H9 (cell line): Measurements from ENCODE around the gene ACTN1. TPM values are rescaled to one million over a fixed set of nuclear protein-coding genes. Genes with fewer than 3 reads are reported as not detected.

Experiments
- DNase-seq: peaks from one replicate; pipeline ENCODE4 v3.0.0-alpha.2; 2017
- H2AFZ ChIP-seq: one replicate; pipeline ENCODE4 v1.6.1; 2013; ENCODE audit warnings: mild to moderate bottlenecking, low read length, control low read depth, moderate library complexity
- H2AK5ac ChIP-seq: 2 replicates; pipeline ENCODE4 v1.6.1; 2013; ENCODE audit warnings: low read length, control low read depth, mixed read lengths; ENCODE audit not compliant: insufficient read length
- H2BK120ac ChIP-seq: one replicate; pipeline ENCODE4 v1.6.1; 2013; ENCODE audit warnings: low read depth, mild to moderate bottlenecking, low read length, control low read depth, inconsistent platforms; ENCODE audit not compliant: poor library complexity, severe bottlenecking
- H2BK12ac ChIP-seq: 2 replicates; pipeline ENCODE4 v1.6.1; 2013; ENCODE audit warnings: low read length, control low read depth, mixed read lengths, low read depth; ENCODE audit not compliant: insufficient read length
- H2BK15ac ChIP-seq: 2 replicates; pipeline ENCODE4 v1.6.1; 2013; ENCODE audit warnings: low read depth, low read length, control low read depth
- H2BK20ac ChIP-seq: one replicate; pipeline ENCODE4 v1.6.1; 2013; ENCODE audit warnings: low read depth, mild to moderate bottlenecking, low read length, control low read depth, inconsistent platforms; ENCODE audit not compliant: poor library complexity, severe bottlenecking
- H2BK5ac ChIP-seq: 2 replicates; pipeline ENCODE4 v1.6.1; 2013; ENCODE audit warnings: low read length, control low read depth, mixed read lengths; ENCODE audit not compliant: insufficient read length
- H3K14ac ChIP-seq: 2 replicates; pipeline ENCODE4 v1.6.1; 2013; ENCODE audit warnings: low read length, control low read depth; ENCODE audit not compliant: insufficient read depth
- H3K18ac ChIP-seq: 2 replicates; pipeline ENCODE4 v1.6.1; 2013; ENCODE audit warnings: low read depth, mild to moderate bottlenecking, mixed read lengths, low read length, control low read depth; ENCODE audit not compliant: insufficient read length
- H3K23ac ChIP-seq: 2 replicates; pipeline ENCODE4 v1.6.1; 2013; ENCODE audit warnings: low read length, control low read depth, mixed read lengths, low read depth; ENCODE audit not compliant: insufficient read length
- H3K23me2 ChIP-seq: 2 replicates; pipeline ENCODE4 v1.6.1; 2013; ENCODE audit warnings: low read depth, mild to moderate bottlenecking, mixed read lengths, low read length, control low read depth; ENCODE audit not compliant: insufficient read length, poor library complexity, severe bottlenecking
- H3K27ac ChIP-seq: 2 replicates; pipeline ENCODE4 v1.5.1; 2013; ENCODE audit warnings: low read length, control low read depth, mixed read lengths, low read depth; ENCODE audit not compliant: insufficient read length
- H3K27me3 ChIP-seq: 2 replicates; pipeline ENCODE4 v1.6.1; 2013; ENCODE audit warnings: low read length, control low read depth, inconsistent platforms; ENCODE audit not compliant: insufficient read depth
- H3K4ac ChIP-seq: 2 replicates; pipeline ENCODE4 v1.6.1; 2013; ENCODE audit warnings: low read depth, mild to moderate bottlenecking, control low read depth, inconsistent platforms, low read length, moderate library complexity
- H3K4me1 ChIP-seq: 2 replicates; pipeline ENCODE4 v1.6.1; 2013; ENCODE audit warnings: low read length, control low read depth, inconsistent platforms; ENCODE audit not compliant: insufficient read depth
- H3K4me2 ChIP-seq: 2 replicates; pipeline ENCODE4 v1.6.1; 2013; ENCODE audit warnings: low read length, control low read depth, mixed read lengths; ENCODE audit not compliant: insufficient read length, insufficient read depth
- H3K56ac ChIP-seq: 2 replicates; pipeline ENCODE4 v1.6.1; 2013; ENCODE audit warnings: low read depth, mild to moderate bottlenecking, mixed read lengths, low read length, control low read depth; ENCODE audit not compliant: insufficient read length
- H3K79me1 ChIP-seq: 2 replicates; pipeline ENCODE4 v1.6.1; 2013; ENCODE audit warnings: low read depth, mild to moderate bottlenecking, moderate library complexity, low read length, control low read depth, inconsistent platforms; ENCODE audit not compliant: insufficient read depth, poor library complexity, severe bottlenecking
- H3K79me2 ChIP-seq: 2 replicates; pipeline ENCODE4 v1.6.1; 2013; ENCODE audit warnings: low read length, control low read depth, inconsistent platforms; ENCODE audit not compliant: insufficient read depth
- H3K9ac ChIP-seq: 2 replicates; pipeline ENCODE4 v1.6.1; 2013; ENCODE audit warnings: low read length, control low read depth, mixed read lengths; ENCODE audit not compliant: insufficient read length; ENCODE audit errors: extremely low read depth
- H3K9me3 ChIP-seq: one replicate; pipeline ENCODE4 v1.6.1; 2013; ENCODE audit warnings: low read depth, low read length, inconsistent platforms; ENCODE audit not compliant: control insufficient read depth
- H3T11ph ChIP-seq: one replicate; pipeline ENCODE4 v1.6.1; 2013; ENCODE audit warnings: mild to moderate bottlenecking, low read length, control low read depth, inconsistent platforms
- H4K20me1 ChIP-seq: one replicate; pipeline ENCODE4 v1.6.1; 2013; ENCODE audit not compliant: control insufficient read depth, insufficient read length, insufficient read depth
- H4K5ac ChIP-seq: 2 replicates; pipeline ENCODE4 v1.6.1; 2013; ENCODE audit warnings: low read depth, mild to moderate bottlenecking, mixed read lengths, low read length, control low read depth; ENCODE audit not compliant: insufficient read length
- H4K8ac ChIP-seq: replicated peaks from 2 replicates; pipeline ENCODE4 v1.6.1; 2013; ENCODE audit warnings: low read length, control low read depth, mixed read lengths, low read depth; ENCODE audit not compliant: insufficient read length
- H4K91ac ChIP-seq: 2 replicates; pipeline ENCODE4 v1.6.1; 2013; ENCODE audit warnings: low read depth, mild to moderate bottlenecking, moderate library complexity, mixed read lengths, low read length, control low read depth; ENCODE audit not compliant: insufficient read length
- H3K27ac Mint-ChIP-seq, 3 experiments: 2 replicates in 2 of 3; 3 replicates in 1 of 3; pipeline ENCODE4 v1.8.0; 2020 to 2021; ENCODE audit warnings: mixed read lengths in 3 of 3, mild to moderate bottlenecking in 1 of 3, moderate library complexity in 1 of 3
- H3K27me3 Mint-ChIP-seq: 2 replicates; pipeline ENCODE4 v1.8.0; 2021; ENCODE audit warnings: low read depth, mild to moderate bottlenecking, moderate library complexity, mixed read lengths
- H3K36me3 Mint-ChIP-seq, 3 experiments: 2 replicates in 2 of 3; 3 replicates in 1 of 3; pipeline ENCODE4 v1.8.0; 2020 to 2021; ENCODE audit warnings: low read depth in 3 of 3, mixed read lengths in 3 of 3; ENCODE audit not compliant: insufficient read depth in 1 of 3
- H3K4me1 Mint-ChIP-seq, 2 experiments: 2 replicates each; pipeline ENCODE4 v1.8.0; 2020; ENCODE audit warnings: mixed read lengths in 2 of 2
- H3K4me3 Mint-ChIP-seq, 2 experiments: 2 replicates in 1 of 2; 3 replicates in 1 of 2; pipeline ENCODE4 v1.8.0; 2020 to 2021; ENCODE audit warnings: mild to moderate bottlenecking in 2 of 2, mixed read lengths in 2 of 2, moderate library complexity in 1 of 2
- H3K9me3 Mint-ChIP-seq, 2 experiments: 2 replicates in 1 of 2; 3 replicates in 1 of 2; pipeline ENCODE4 v1.8.0; 2020; ENCODE audit warnings: mild to moderate bottlenecking in 2 of 2, mixed read lengths in 2 of 2, moderate library complexity in 1 of 2
- CTCF ChIP-seq: fragments of 200-600 bp; sonication (generic); conservative IDR thresholded peaks from 3 replicates; pipeline ENCODE4 v1.8.0; 2021; ENCODE audit warnings: antibody characterized with exemption, mild to moderate bottlenecking
- whole genome bisulfite sequencing: extraction: QIAGEN DNeasy Blood & Tissue Kit; methylation state at CpG from one replicate; pipeline ENCODE4 v1.1.7; 2013; ENCODE audit warnings: missing lambda C conversion rate, low lambda C conversion rate, mixed read lengths; ENCODE audit not compliant: insufficient read length; ENCODE audit errors: extremely low coverage; 5-methylcytosine and 5-hydroxymethylcytosine counted together
- total RNA-seq: library from RNA; stranded (reverse); gene quantifications from 2 replicates; pipeline ENCODE4 v1.2.1, GENCODE V29; 2021

The ACTN1 gene
- total RNA-seq, 1 experiment from 2014 or later, result 219 TPM

DNA sequence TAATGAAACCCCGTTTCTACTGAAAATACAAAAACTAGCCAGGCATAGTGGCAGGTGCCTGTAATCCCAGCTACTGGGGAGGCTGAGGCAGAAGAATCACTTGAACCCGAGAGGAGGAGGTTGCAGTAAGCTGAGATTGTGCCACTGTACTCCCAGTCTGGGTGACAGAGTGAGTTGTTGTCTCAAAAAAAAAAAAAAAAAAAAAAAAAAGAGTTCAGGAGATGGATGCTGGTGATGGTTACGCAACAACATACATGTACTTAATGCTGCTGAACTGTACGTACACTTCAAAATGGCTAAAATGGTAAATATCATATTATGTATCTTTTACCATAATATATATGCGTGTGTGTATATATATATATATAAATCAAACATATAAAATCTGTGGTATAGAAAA lies 29.0 kb downstream of the ACTN1 start:
- Histone ChIP-seq H3K23me2 (no peaks in the 10 kb centered on the region), H4K5ac (no peak overlapping the region), H3K4me2 (no peak overlapping the region), H2BK120ac (no peak overlapping the region), H3K9ac (no peak overlapping the region), H3K4ac (no peak overlapping the region), H3K23ac (no peak overlapping the region), H4K91ac (no peak overlapping the region), H3K9me3 (no peaks in the 10 kb centered on the region), H4K8ac (no peak overlapping the region), H2BK15ac (no peak overlapping the region), H2BK5ac (no peak overlapping the region), H2AK5ac (no peak overlapping the region), H3K79me1 (peaks cover 6% of the 10 kb centered on the region), H3K79me2 (peaks cover 40% of the 10 kb centered on the region; the same call in 1 of the 2 replicates), H3T11ph (no peak overlapping the region), H3K4me1 (peaks cover 5% of the 10 kb centered on the region; the same call in 1 of the 2 replicates), H2AFZ (no peak overlapping the region), H2BK12ac (no peak overlapping the region), H3K18ac (no peak overlapping the region), H3K27ac (no peak overlapping the region), H3K14ac (no peak overlapping the region), H2BK20ac (no peak overlapping the region), H4K20me1 (no peaks in the 10 kb centered on the region), H3K56ac (no peak overlapping the region), H3K27me3 (no peaks in the 10 kb centered on the region)
- WGBS, result no CpG with 5 or more reads among the region's 5 CpGs
- no peak for DNase-seq
- Mint-ChIP-seq H3K27me3 (no peaks in the 10 kb centered on the region; the same call in 1 of the 2 replicates), H3K27ac (no peak overlapping the region), H3K9me3 (no peaks in the 10 kb centered on the region), H3K36me3 (peaks cover 2 to 24% (median 14%) of the 10 kb centered on the region in 3 experiments; a peak in 4 of 7 replicates), H3K4me1 (peaks cover 66 to 68% of the 10 kb centered on the region in 2 experiments), H3K4me3 (no peak overlapping the region)
- TF ChIP-seq CTCF, result no peak
